ENCODE measurements around the gene GRB7.

GRB7 gene

DNA sequence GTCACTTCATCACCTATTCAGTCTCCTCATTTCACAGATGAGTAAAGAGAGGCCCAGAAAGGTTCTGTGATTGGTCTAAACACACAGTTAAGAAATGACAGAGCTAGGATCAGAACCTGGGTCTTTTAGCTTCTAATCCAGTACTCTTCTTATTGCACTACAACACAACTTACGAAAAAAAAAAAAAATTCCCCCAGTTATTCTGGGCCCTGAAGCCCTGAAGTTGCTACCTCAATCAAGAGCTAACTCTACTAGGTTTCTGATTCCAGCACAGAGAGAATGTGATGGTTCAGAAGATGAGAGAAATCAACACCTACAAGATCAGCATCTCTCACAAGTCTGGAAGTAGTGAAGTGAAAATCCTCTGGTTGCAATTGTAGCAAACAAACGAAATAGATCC, 37.3 kb downstream of the GRB7 start:
- DNase-seq = no peak

DNA sequence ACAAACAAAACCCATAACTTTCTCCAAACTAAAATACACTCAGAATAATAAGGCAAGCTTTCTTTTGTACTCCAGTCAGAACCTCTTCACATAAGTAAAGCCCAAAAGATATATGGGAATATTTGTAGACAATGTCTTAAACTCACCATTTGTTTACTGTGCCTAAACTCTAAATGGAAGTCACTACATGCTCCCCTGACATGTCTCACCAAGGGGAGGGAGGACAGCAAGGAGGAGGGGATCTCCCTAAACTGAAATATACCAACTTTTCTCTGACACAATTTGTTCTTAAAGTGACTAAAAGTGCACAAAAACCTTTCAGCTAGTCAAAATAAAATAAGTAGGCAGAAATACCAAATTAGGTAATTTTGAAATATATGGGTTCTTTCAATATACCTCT, 38.5 kb downstream of the GRB7 start:
- DNase-seq = no peak

DNA sequence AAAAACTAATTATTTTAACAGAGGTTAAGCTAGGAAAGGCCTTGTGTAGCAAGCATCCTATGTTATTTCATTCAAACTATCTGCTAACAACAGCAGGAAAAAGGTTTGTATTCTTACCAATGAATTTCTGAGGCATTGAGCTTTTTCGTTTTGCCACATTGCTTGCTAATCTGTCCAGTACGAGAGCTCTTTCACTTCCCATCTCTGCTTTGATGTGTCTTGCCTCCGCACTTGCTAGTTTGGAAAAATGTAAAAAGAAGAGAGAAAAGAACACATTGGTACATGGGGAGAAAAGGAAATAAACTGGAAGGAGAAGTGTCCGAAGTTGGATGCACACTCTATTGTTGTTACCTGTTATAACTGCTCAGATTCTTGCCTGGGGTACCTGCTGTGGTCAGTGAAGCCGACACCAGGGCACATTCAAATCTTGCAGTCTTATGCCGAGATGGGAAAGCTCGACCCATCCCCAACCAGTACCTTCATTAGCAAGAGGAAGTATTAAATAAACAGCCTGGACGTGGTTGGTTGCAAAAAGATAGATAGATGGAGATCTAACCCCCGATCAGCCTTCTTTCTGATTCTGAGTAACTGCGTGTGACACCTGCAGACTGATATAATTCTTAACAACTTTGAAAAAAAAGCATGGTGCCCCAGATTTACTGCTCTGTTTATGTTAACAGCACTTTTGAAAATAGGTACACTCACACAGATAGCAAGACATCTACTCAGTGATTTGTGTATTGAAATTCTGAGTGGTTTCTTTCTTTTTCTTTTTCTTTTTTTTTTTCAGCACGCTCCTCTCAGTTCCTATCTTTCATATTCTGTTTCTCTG, 40.0 kb downstream of the GRB7 start:
- DNase-seq = no peak

DNA sequence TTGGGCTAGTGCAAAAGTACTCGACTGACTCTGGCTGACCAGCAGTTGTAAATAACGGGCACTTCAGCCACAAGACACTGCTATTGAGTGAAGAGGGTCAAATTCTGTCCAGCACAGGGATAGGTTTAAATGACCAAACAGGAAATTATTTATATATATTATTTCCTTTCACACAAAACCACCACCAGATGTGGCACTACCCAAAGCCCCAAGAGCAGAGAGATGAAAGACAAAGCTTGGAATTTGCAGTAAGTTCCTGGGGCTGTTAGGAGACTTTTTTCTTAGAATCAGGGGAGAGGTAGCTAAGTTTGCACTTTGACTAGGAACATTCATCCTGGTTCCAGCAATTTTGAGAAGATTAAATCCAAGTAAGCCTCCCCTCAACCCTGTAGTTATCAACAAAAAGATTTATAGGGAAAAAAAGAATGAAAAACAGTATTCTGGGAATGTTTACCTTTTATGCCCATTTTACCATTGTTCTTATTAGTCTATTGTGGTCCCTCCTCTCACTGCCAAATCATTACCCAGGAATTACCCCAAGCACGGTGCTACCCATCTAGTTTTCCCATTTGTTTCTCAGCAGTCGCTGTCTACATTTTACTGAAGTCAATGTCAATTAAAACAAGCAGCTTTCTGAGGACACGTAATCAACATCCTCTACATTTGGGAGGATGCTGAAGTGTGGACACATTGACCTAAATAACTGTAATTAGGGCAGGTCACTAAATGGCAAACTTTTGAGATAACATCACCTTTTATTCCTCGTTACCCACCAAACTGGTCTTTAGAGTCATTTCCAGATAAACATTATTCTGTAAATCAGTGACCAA, 43.5 kb downstream of the GRB7 start:
- DNase-seq = no peak

DNA sequence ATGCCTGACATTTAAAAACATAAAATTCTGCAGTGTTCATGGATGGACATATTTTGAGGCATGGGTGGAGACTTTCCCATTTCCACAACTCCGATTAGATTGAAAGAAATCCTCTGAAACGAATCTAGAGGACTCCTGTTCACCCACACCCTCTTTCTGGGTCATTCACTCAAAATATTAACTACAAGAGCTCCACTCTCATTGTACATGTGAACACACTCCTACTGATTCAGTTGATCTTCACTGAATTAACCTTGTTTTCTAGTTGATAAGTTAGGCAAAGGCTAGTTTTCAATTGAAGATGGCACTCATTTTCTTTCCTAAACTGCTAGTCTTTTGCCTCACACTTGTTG, 44.1 kb downstream of the GRB7 start:
- DNase-seq = no peak

DNA sequence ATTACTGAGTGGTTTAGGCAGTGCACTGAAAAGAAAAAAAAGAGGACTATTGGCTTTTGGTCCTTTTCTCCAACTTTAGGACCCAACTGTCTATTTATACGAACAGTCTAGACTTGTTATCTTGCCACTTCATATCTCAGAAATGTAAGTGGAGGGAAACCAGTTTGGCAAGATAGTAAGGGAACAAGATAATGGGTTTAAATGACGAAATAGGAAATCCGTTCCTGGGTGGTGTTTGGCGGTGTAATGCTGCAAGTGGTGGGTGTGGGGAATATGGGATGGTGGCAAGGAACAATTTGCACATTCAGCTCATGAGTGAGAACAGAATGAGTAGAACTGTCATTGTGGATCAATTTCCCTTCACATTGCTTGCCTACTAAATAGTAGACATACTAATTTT, 44.7 kb downstream of the GRB7 start:
- no peak for DNase-seq

DNA sequence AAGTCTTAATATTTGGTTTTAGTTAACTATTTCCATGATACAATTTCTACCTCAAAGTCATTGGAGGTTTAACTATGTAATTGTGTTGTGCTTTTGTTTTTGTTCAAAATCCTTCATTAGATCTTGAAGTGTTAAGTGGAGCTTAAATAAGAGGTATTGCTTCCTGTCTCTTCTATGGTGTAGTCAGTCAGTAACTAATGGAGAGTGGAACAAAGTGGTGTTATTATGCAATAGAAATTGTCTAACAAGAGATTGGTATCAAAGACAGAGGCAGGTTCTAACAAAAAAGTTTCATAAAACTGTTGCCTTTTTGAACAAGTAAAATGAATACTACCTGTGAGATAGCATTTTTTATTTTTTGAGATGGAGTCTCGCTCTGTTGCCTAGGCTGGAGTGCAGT, 45.2 kb downstream of the GRB7 start:
- no peak for DNase-seq

DNA sequence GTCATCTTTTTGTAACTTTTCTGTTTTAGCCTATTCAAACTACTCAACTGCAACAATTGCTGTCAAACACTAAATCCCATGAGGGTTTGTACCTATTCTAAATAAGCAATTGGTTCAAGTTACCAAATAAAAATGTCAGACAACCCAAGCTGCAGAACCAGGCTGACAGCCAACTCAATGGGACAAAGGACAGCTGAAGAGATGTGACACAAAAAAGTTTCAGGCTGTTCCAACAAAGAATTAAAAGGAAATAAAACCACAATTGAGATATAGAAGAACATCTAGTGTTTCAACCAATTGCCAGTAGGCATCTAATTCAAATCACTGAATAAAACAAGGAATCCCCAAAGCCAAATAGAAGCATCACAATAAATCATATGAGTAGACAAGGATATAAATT, 49.3 kb downstream of the GRB7 start:
- no peak for DNase-seq

DNA sequence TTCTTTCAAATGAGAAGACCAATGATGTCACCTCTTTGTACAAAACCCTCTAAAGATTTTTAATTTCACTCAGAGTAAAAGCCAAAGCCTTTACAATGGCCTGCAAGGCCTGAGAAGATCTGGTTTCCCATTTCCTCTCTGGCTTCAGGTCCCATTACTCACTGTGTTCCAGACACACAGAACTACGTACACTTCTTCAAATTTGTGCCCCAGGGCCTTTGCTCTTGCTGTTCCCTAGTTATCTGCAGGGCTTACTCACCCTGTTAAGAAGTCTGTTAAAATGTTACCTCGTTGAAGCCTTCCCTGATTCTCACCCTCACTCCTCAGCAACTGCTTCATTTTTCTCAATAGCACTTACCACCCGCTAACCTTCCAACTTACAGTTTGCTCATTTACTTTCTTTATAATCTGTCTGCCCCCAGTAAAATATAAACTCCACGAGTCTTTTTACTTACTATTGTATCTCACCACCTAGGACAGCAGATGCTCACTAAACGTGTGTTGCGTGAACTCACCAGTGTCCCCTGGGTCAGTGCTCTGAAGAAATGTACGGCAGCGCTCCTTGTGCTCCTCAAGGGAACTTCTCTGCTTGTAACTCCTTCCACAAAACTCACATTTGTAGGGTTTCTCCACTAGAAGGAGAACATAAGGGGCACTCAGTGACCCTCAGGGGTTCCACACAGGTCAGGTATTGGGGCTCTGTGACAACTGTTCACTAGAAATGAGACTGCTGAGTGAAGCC, 50.2 kb downstream of the GRB7 start:
- no peak for DNase-seq

DNA sequence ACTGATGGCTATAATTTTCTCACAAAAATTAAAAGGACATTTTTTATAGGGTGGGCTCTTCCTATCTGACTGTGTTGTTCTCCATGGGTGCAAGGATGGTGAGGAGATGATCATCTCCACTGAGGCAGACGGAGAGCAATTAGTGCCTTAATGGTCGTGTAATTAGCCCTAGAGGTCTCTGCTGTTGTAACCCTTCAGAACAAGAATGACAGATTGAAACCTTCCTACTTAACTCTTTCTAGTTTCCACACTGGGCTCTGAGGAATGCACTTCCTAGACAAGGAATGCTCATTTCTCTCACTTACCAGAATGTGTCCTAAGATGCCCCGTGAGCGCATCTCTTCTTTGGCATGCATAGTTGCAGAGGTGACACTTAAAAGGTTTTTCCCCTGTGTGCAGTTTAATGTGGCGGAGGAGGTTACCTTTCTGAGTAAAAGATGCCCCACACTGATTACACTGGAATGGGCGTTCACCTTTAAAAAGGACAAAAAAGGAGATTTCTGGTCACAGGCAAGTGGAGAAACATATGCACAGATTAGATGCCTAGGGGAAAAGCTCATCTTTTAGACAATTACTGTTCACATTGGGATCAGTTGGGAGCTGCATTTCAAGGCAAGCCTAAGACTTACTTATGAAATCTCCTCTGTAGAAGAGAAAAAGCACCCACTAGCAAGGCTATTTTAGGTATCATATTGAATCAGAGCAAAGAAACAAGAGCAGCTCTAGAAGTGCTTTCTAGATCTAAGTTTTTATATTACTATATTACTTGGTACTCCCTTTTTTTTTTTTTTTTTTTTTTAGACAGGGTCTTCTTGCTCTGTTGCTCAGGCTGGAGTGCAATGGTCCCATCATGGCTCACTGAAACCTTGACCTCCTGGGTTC, 53.6 kb downstream of the GRB7 start:
- no peak for DNase-seq

DNA sequence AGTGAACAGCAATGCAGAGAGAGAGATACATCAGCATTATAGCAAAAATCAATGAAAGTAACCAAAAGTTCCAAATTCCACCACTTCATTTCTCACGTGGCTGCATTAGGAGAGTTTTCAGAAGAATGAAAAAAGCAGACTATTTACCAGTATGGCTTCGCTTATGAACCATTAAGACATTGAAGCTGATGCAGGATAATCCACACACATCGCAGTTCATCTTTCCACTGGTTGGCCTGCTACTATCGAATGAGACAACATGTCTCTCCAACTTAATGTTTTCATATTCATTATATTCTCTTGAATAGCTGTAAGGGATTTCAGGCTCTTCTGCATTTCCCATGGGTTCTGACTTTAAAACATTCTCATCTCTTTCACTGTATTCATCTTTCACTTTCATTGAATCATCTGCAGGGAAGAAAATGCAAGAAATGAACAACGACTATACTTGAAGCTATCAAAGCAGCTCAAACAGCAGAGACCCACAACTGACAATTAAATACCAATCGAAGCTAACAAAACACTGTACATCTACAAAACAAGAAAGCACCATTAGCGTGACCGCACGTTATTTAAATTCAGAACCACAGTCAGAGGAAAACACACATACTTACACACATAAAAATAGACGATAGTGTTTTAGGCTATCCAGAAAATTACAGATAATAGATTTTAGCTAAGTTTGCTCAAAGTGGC, 54.9 kb downstream of the GRB7 start:
- DNase-seq = no peak

DNA sequence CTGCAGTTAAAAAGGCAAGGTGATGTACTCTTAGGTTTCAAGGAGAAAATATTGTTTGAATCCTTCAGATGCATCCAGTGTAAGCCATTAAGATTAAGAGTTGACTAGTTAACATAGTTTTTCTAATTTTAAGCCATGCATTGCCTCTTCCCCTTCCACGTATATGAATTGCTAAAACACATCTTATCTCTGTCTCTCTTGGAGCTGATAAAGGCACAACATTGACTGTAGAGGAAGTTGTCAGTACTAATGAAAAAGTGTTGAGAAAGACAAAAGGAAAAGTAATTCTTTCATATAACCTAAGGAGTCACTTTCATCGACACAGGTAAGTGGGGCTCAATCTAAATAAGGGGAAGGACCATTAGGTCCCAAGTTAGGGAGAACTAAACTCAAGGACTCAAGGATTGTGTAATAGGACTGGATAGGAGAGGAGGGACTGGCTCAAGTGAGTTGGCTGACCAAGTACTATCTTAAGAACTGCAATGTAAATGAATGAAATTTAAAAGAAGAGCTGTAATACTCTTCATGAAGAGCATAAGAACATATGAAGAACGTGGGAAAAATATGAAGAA, 55.6 kb downstream of the GRB7 start:
- no peak for DNase-seq

DNA sequence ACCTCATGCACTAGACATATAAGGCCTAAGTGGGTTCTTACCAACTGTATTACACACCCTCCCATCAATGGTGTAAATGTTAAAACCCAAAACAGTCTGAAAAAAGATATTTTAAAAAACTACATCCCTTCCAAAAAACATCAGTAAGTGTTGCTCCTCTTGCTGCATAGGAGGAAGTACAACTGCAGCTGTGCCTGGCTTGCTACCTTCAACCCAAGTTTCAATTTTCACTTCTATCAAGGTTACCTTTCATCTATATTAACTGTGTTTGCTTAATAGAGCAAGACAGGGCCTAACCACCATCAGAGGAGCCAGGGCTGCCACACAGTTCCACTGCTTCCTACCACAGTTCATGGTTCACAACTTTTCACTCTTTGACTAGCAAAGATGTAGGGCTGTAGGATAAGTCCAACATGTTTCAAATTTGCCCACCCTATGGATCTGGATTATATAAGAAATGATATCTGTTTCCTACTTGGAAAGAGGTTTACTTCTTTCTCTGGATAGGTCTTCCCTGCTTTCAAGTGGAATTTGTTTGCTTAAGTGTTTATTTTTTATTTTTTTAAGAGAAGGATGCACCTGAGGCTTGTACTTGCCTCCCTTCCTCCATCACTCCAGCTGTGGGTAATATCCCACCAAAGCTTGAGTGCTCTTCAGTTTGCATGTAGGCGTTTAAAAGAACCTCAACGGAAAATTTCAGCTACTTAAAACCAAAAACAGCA, 56.7 kb downstream of the GRB7 start:
- DNase-seq = no peak

Data from NCI-H1092 treated with DMSO at 0.1 percent for 48 hours (cell line).